ENCODE results near the gene ANKRD30A. TPM values are rescaled to one million over a fixed set of nuclear protein-coding genes. Genes with fewer than 3 reads are reported as not detected.

Gene ANKRD30A
- total RNA-seq, 1 experiment from 2014 or later = not detected

Small RNAs within 50 kb of the gene (small RNA-seq; reads per million reads assigned to genes)
- gene RF00019 = 0 reads per million in 2 experiments
- gene RN7SL314P = 0 to 0.94 reads per million in 2 experiments
- gene RNU6-811P = 0 reads per million in 2 experiments
